OCI-LY1 (cell line): ENCODE data around the gene RNF167.

Source experiments
- CTCF ChIP-seq: fragments of 200-600 bp; sonication (generic), shearing (Covaris generic); IDR thresholded peaks from 2 replicates; pipeline ENCODE4 v1.5.1; 2017; ENCODE audit warnings: mild to moderate bottlenecking, antibody characterized with exemption, low read length, moderate library complexity, mixed read lengths
- EZH2 ChIP-seq: fragments of 200-600 bp; sonication (generic), shearing (Covaris generic); IDR thresholded peaks from 2 replicates; pipeline ENCODE4 v1.8.0; 2017; ENCODE audit warnings: borderline replicate concordance, mixed run types, mild to moderate bottlenecking, antibody characterized with exemption, low read length, moderate library complexity, mixed read lengths

GRCh38 chr17:4974115-4974670 is 34.1 kb downstream of the RNF167 start:
- TF ChIP-seq CTCF (no peak), EZH2 (no peak)
